Endothelial cell (in vitro differentiated cells): ENCODE results near the gene ARHGAP20. TPM values are rescaled to one million over a fixed set of nuclear protein-coding genes. Genes with fewer than 3 reads are reported as not detected.

ENCODE experiments used
- DNase-seq: peaks from one replicate; pipeline ENCODE4 v3.0.0; 2021; ENCODE audit warnings: low spot score
- H3K27ac Mint-ChIP-seq: one replicate; pipeline ENCODE4 v1.8.0; 2021; ENCODE audit warnings: mixed read lengths, inconsistent platforms; ENCODE audit not compliant: unreplicated experiment
- H3K27me3 Mint-ChIP-seq: one replicate; pipeline ENCODE4 v1.8.0; 2021; ENCODE audit warnings: mild to moderate bottlenecking, moderate library complexity, mixed read lengths, inconsistent platforms; ENCODE audit not compliant: unreplicated experiment
- H3K36me3 Mint-ChIP-seq: one replicate; pipeline ENCODE4 v1.8.0; 2021; ENCODE audit warnings: mild to moderate bottlenecking, low read depth, mixed read lengths, inconsistent platforms; ENCODE audit not compliant: unreplicated experiment
- H3K4me1 Mint-ChIP-seq: one replicate; pipeline ENCODE4 v1.8.0; 2021; ENCODE audit warnings: mild to moderate bottlenecking, mixed read lengths, inconsistent platforms; ENCODE audit not compliant: unreplicated experiment
- H3K4me3 Mint-ChIP-seq: one replicate; pipeline ENCODE4 v1.8.0; 2021; ENCODE audit warnings: mild to moderate bottlenecking, mixed read lengths, inconsistent platforms; ENCODE audit not compliant: unreplicated experiment
- H3K9me3 Mint-ChIP-seq: one replicate; pipeline ENCODE4 v1.8.0; 2021; ENCODE audit warnings: mixed read lengths, inconsistent platforms; ENCODE audit not compliant: unreplicated experiment
- CTCF ChIP-seq: fragments of 200-600 bp; sonication (generic); IDR thresholded peaks from one replicate; pipeline ENCODE4 v1.5.0; 2021; ENCODE audit warnings: antibody characterized with exemption; ENCODE audit not compliant: unreplicated experiment
- total RNA-seq: library from RNA; stranded (reverse); fragmentation: NEBNext Ultra II Directional; extraction: Animal tissue kit (Norgen Biotek cat#: 25700); gene quantifications from one replicate; pipeline ENCODE4 v1.2.1, GENCODE V29; 2021; ENCODE audit not compliant: unreplicated experiment

The ARHGAP20 gene
- total RNA-seq, 1 donor from 2014 or later: 0.36 TPM

GRCh38 chr11:110734790-110735189 is 22.6 kb upstream of the ARHGAP20 start:
- H3K27me3 Mint-ChIP-seq: no peaks in the 10 kb centered on the region
- no peaks in the 10 kb centered on the region for H3K36me3 Mint-ChIP-seq
- H3K4me3 Mint-ChIP-seq: no peak overlapping the region
- DNase-seq: no peak
- no peaks in the 10 kb centered on the region for H3K9me3 Mint-ChIP-seq
- no peak overlapping the region for H3K27ac Mint-ChIP-seq
- H3K4me1 Mint-ChIP-seq: peaks cover 2% of the 10 kb centered on the region
- TF ChIP-seq CTCF: no peak

- Mint-ChIP-seq H3K4me1 (no peaks in the 10 kb centered on the region), H3K27me3 (no peaks in the 10 kb centered on the region), H3K9me3 (no peaks in the 10 kb centered on the region), H3K4me3 (no peak overlapping the region), H3K36me3 (no peaks in the 10 kb centered on the region), H3K27ac (no peak overlapping the region)
- TF ChIP-seq CTCF: no peak
- DNase-seq: no peak
Observed at GRCh38 chr11:110730773-110731172, 18.5 kb upstream of the ARHGAP20 start.

GRCh38 chr11:110728883-110729282 is 16.6 kb upstream of the ARHGAP20 start:
- no peaks in the 10 kb centered on the region for H3K9me3 Mint-ChIP-seq
- peaks cover 1% of the 10 kb centered on the region for H3K27me3 Mint-ChIP-seq
- no peak for TF ChIP-seq CTCF
- DNase-seq: no peak
- H3K4me3 Mint-ChIP-seq: no peak overlapping the region
- no peaks in the 10 kb centered on the region for H3K4me1 Mint-ChIP-seq
- H3K27ac Mint-ChIP-seq: no peak overlapping the region
- no peaks in the 10 kb centered on the region for H3K36me3 Mint-ChIP-seq

GRCh38 chr11:110728476-110728875 is 16.2 kb upstream of the ARHGAP20 start:
- no peaks in the 10 kb centered on the region for H3K4me1 Mint-ChIP-seq
- H3K27me3 Mint-ChIP-seq: peaks cover 1% of the 10 kb centered on the region
- no peaks in the 10 kb centered on the region for H3K9me3 Mint-ChIP-seq
- no peak for TF ChIP-seq CTCF
- DNase-seq: no peak
- no peaks in the 10 kb centered on the region for H3K36me3 Mint-ChIP-seq
- H3K27ac Mint-ChIP-seq: no peak overlapping the region
- H3K4me3 Mint-ChIP-seq: no peak overlapping the region

GRCh38 chr11:110724358-110724757 is 12.1 kb upstream of the ARHGAP20 start:
- no peak for TF ChIP-seq CTCF
- H3K27me3 Mint-ChIP-seq: peaks cover 1% of the 10 kb centered on the region
- H3K36me3 Mint-ChIP-seq: no peaks in the 10 kb centered on the region
- no peak overlapping the region for H3K4me3 Mint-ChIP-seq
- no peaks in the 10 kb centered on the region for H3K4me1 Mint-ChIP-seq
- no peak overlapping the region for H3K27ac Mint-ChIP-seq
- H3K9me3 Mint-ChIP-seq: no peaks in the 10 kb centered on the region
- DNase-seq: no peak
